ENCODE data around the gene AFTPH. TPM values are rescaled to one million over a fixed set of nuclear protein-coding genes. Genes with fewer than 3 reads are reported as not detected.

Gene AFTPH
- total RNA-seq = 36.6 and 41.6 TPM in 2 replicates

GRCh38 chr2:64523666-64524603 lies at the start of gene AFTPH:
Gene AFTPH, plus strand, starts transcription at chr2:64524328. Its CDS starts 27,147 bp downstream, at chr2:64551475.

Small RNA genes within 50 kb of the gene (small RNA-seq; reads per million reads assigned to genes)
- not detected for gene RNU6-100P

Other genes starting within 250 kb of the AFTPH start
- gene LGALSL, start 70.2 kb upstream of the AFTPH start, total RNA-seq = 8.3 and 9.8 TPM in 2 replicates
- 31.9 and 39.1 TPM in 2 replicates for gene SERTAD2, start 129.6 kb downstream of the AFTPH start, total RNA-seq